NCI-H82 treated with DMSO at 0.1 percent for 48 hours (cell line): ENCODE data around the gene NUBP1.
A peak's percentile ranks its signal among the peaks of the same experiment; 100 is the strongest.
"Not testable (repeated sequence)": the region's sequence is repeated elsewhere in the genome, so short reads cannot be mapped to it uniquely, and the experiment has no call there.

Experiments
- DNase-seq: peaks from one replicate; lab custom pipeline; 2025; ENCODE audit not compliant: unreplicated experiment; lab: John Stamatoyannopoulos, UW

Gene NUBP1

DNA sequence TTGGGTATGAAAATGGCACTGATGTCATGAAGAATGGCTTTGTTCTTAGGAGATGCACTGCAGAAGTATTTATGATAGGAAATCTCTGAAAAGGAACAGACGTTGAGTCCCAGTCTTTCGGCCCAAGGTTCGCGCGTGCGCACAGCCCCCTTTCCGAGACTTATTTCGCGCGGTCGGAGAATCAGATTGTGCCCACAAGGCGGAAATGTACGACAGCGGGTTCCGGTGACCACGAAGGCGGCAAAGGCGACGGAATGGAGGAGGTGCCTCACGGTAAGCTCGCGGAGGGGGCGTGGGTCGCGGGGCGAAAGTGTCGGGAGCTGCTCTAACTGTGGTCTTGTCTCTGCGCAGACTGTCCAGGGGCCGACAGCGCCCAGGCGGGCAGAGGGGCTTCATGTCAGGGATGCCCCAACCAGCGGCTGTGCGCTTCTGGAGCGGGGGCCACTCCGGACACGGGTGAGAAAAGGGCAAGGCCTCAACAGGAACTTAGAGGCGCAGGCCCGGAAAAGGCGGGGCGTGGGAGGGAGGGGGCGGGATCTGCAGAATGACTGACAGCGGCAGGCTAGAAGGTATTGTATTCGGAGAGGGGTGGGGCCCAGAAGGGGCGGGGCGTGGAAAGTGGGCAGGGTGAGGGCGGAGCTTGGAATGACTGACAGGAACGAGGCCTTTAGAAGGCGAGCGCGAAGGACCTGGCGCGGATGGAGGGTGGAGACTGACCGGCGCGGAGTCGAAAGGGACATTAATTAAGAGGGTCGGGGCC, at the start of gene NUBP1:
NUBP1 (plus strand) TSS at position 233 of the 760 bp plus-strand sequence; CDS start at position 255, 22 bp downstream.
- DNase-seq, result peak; percentile 90

DNA sequence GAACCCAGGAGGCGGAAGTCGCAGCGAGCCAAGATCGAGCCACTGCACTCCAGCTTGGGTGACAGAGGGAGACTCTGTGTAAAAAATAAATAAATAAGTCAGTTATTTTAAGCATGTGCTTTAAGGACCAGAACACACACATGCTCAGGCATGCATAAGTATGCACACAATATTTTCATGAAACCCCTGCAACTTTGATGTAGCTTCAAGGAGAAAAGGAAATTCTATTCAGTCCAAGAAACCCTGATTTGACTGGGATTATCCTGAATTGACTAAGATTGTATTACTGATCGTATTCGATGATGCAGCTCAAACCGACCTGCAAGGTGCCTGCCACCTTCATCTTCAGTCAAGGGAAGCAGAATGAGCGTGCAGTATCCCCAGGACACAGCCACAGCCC, 49.8 kb upstream of the NUBP1 start:
- DNase-seq, result no peak

DNA sequence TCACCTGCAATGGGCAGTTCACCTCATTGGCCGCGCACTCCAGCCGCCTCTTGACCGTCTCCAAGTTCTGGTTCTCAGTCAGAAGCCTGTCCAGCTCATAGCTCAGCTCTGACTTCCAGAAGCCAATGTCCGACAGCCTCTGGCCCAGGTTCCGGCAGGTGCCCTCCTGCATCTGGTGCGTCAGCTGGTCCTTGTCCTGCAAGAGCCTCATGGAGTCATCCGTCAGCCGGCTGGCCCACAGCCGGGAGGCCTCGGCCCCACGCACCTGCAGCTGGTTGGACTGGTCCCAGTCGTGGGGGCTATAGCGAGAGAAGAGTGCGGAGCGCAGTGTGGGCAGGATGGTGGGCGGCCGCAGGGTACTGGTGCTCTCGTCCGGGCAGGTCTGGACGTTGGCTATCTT, 49.3 kb upstream of the NUBP1 start:
- no peak for DNase-seq

DNA sequence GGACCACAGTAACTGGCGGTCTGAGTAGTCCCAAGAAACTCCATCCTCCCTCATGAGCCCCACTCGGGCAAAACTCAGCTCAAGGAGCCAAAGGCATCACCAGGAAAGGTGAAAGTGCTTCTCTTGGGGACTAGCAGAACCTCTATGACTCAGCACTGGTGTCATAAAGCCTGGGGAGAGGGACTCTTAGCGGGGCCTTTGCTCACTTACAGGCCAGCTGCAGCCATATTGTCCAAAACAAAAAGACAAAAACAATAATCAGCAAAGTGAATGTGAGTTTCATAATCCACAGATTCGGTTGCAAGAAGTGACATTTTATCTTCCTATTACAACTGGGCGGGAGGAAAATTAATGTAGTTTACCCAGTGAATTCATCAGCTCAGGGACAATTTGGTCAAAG, 48.8 kb upstream of the NUBP1 start, which contains the start of gene TEKT5:
TEKT5 (minus strand) TSS at position 101 of the 400 bp plus-strand sequence; CDS start at position 44, 57 bp downstream.
- DNase-seq, result no peak

DNA sequence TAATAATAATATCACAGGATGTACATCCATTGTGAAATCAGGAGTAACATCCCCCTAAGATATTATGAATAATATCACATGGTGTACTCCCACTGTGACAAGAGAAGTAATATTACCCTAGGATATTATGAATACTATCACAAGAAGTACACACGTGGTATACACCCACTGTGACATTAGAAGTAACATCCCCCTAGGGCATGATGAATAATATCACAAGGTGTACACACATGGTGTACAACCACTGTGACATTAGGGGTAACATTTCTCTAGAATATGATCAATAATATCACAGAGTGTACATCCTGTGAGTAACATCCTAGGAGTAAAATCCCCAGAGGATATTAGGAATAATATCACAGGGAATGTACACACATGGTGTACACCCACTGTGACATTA, 43.9 kb upstream of the NUBP1 start:
- DNase-seq, result no peak

DNA sequence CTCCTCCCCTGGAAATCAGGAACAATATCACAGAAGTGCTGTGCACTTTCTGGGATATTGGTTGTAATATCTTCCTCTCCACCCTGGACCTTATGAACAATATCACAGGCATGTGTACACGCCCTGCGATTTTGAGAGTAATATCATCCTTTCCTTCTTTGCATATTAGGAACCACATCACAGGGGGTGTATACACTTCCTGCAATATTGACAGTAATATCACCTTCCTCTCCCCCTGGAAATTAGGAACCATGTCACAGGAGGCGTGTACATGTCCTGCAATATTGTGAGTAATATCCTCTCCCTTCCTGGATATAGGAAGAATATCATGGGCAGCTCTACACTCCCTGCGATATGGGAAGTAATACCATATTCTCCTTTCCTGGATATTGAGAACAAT, 34.7 kb upstream of the NUBP1 start:
- DNase-seq, result no peak

DNA sequence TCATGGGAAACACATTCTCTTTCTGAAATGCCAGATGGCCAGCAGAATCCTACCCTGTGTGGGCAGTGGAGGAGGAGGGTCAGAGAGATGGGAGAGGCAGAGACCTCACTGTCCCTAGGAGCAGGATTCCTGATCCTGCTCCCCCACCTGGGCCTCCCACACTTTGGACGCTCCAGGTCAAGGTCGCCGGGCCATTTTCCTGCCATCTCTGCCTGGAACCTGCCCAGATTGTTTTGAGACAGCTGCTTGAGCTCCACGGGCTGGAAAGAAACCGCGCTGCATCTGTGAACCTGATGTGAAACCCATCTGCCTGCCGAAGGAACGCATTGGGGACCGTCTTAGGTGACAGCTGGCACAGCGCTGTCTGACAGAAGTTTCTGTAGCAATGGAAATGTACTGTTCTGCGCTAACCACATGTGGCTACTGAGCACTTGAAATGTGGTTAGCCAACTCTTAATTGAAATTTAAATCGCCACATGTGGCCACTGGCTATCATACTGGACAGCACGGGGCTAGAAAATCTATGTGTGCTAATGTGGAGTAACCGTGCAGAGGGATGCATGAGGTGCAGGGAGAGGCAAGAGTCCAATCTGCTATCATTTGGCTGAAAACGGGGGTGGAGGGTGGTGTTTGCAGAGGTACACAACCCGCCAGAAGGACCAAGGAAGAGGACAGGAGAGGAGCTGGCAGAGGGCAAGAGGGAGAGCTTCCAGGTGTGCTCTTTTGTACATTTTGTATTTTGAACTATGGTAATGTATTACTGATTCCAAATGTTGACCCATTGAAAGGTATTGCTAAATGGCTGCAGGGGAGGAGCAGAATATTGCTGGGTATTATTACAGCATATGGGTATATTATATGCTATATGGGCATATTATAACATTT, 15.4 kb upstream of the NUBP1 start:
- DNase-seq, result peak; percentile 58

DNA sequence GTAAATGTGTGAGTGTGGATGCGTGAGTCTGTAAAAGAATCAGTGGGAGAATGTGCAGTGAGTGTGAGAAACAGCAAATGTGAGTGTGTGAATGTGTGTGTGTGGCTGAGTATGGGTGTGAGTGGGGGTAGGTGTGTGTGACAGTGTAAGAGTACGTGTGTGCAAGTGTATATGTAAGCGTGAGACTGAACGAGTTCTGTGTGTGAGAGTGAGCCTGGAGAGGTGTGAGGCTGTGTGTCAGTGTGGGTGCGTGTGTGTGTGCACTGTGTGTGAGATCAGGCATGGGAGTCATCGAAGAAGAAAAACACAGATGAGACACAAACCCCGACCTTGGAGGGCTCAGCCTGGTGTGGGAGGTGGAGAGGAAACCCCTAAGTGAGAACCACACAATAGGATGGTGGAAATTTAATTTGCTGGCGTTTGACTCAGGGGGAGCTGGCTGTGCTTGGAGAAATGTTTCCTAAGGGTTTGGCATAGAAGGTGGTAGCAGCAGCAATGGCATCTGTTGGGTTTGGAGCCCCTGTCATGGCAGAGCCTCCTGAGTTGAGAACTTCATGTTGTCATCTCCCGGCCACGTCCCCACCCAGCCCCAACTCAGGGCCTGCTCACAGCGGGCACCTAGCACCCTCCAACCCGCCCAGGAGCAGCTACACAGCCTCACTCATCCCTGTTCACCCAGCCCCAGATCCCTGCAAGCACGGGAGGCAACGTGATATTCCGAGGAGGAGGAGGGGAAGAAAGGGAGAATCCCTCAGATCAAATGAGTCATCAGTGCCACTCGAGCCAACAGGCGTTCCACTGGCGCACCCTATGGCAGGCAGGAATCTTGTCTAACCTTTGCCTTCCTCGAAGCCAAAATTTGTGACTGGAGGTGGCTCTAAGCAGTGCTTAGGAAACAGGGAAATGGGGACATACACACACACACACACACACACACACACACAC, 14.3 kb upstream of the NUBP1 start:
- DNase-seq, result no peak

DNA sequence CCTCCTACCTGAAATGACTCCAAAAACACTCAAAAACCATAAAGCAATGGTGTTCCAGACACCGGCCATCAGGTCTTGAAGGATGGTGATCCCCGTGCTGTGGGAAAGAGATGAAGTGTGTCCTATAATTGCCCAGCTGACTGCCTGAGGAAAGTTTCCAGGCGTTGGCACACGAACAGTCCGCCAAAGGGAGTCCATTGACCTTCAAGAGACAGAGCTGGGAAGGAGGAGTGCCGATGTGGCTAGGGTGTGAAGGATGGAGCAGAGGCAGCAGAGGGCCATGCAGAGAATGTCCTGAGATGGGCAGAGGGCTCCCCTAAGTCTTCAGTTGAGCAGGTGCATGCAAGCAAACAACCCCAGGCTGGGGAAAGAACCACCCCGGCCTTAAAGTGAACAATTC, 11.9 kb upstream of the NUBP1 start:
- DNase-seq, result no peak

DNA sequence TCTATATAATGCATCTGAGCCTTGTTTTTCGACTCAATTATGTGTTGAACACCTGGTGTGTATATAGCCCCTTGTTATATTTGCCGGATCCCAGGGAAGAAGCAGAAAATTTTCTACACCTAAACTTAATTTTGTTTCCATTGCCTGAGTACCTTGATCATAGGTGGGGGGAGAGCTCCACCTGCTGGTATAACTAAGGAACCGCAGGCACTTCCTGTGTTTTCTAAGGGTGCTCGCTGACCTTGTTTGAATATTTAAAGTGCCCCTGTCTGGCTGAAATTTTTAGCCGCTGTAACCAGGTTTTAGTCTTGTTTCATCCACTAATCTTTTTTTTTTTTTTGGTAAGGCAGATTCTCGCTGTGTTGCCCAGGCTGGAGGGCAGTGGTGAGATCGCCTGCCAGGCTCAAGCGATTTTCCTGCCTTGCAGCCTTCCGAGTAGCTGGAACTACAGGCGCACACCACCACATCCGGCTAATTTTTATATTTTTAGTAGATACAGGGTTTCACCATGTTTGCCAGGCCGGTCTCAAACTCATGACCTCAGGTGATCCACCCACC, 6.5 kb upstream of the NUBP1 start:
- peak; percentile 41 for DNase-seq

DNA sequence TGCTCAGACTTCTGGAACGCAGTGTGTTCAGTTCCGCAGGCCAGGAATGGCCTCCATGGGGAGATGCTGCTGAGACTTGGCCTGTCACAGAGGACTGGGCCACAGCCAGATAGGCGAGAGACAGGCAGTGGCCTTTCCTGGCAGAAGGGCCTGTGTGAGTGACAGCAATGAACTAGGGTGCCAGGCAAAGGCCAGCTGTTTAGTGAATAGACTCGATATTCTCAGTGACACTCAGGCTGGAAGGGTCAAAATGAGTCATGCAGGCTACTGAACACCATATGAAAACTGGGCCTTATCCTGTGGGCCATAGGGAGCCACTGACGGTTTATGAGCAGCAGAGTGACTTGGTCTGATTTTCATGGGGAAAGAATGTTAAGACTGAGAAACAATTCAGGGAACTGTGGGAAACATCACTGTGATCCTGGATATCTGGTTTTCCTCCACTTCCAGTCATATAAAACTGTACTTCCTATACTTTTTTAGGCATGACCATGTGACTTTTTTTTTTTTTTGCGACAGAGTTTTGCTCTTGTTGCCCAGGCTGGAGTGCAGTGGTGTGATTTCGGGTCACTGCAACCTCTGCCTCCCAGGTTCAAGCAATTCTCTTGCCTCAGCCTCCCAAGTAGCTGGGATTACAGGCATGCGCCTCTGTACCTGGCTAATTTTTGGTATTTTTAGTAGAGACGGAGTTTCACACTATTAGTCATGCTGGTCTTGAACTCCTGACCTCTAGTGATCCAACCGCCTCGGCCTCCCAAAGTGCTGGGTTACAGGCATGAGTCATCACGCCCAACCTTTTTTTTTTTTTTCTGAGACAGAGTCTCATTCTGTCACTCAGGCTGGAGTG, 5.2 kb upstream of the NUBP1 start:
- no peak for DNase-seq

DNA sequence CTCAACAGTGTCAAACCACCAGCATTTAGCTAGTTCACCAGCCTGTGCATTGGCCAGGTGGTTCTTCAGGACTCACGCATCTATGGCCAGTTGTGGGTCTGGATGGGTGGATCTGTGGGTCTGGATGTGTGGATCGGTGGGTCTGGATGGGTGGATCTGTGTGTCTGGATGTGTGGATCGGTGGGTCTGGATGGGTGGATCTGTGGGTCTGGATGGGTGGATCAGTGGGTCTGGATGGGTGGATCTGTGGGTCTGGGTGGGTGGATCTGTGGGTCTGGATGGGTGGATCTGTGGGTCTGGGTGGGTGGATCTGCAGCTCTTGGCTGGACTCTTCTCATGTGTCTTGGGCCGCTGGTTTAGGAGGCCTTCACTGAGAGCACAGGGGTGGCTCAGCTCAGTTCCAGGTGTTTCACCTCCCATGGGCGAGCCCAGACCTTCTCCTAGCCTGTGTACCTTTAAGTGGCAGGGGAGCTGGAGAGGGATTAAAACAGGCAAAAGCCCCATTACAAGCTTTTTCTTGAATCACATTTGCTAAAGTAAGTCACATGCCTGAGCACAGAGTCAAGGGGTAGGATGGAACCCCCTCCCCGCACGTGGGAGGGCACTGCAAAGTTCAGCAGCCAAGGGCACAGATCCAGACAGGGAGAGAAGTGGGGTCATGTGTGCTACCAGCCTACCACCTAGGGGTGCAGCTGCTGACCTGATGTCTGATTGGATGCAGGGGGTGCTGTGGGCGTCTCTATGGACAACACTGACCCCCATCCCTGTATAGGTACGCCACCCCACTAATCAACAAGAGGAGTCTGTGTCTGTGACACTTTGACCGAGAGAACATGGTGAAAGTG, 3.4 kb upstream of the NUBP1 start:
- no peak for DNase-seq

DNA sequence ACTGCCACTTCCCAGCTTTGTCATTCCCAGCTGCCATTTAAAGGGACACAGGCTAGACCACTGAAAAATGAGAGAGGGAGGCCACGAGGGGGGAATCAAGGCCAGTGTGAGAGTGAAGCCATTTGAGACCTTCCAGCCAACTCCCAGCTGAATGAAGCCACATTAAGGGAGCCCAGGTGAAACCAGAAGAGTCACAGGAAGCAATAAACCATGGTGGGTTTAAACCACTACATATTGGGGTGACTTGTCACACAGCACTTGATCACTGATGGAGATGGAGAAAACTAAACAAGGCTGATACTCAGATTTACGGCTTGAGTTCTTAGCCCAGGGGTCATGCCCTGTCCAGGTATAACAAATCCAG, 2.8 kb upstream of the NUBP1 start:
- DNase-seq, result no peak

DNA sequence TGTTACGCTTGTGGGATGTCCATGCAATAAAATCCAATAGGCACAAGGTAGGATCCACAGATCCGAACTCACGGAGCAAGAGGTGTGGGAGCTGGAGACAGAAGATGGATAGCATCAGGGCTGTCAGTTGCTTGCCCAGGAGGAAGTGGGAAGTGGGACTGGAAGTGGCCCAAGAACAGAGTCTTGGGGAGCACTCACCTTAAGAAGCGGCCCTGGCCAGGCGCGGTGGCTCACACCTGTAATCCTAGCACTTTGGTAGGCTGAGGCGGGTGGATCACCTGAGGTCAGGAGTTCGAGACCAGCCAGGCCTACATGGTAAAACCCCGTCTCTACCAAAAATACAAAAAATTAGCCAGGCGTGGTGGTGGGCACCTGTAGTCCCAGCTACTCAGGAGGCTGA, 2.4 kb upstream of the NUBP1 start:
- DNase-seq, result not testable (repeated sequence)

DNA sequence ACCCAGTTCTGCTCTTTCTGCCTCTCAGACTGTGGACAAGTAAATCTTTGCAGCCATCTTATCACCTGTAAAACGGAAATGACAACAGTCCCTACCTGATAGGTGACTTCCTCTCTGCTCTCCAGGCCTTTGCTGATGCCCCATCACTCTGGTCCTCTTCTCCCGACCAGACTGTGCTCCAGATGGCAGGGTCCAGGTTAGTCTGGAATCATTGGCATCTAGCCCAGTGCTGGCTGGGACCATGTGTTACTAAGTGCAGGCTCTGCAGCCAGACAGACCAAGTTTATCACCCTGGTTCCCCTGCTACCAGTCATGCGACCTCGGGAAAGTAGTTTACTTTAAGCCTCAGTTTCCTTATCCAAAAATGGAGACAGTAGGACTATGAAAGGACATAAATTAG, 1.8 kb upstream of the NUBP1 start:
- DNase-seq, result peak; percentile 65

DNA sequence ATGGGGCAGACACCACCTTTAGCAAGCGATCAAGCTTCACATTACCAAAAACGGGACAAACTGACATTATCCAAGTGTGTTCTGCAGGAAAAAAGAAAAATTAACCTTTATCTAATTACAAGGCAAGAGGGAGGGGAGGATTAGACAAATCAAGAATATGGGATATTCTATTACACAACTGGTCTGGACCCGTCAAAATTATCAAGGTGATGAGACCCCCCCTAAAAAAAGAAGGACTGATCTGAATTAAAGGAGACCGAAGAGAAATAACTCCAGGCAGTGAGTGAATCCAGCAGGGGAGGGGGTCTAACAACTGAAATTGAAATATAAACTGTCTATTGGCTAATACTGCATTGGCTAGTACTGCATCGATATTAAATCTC, 424 bp upstream of the NUBP1 start:
- no peak for DNase-seq

DNA sequence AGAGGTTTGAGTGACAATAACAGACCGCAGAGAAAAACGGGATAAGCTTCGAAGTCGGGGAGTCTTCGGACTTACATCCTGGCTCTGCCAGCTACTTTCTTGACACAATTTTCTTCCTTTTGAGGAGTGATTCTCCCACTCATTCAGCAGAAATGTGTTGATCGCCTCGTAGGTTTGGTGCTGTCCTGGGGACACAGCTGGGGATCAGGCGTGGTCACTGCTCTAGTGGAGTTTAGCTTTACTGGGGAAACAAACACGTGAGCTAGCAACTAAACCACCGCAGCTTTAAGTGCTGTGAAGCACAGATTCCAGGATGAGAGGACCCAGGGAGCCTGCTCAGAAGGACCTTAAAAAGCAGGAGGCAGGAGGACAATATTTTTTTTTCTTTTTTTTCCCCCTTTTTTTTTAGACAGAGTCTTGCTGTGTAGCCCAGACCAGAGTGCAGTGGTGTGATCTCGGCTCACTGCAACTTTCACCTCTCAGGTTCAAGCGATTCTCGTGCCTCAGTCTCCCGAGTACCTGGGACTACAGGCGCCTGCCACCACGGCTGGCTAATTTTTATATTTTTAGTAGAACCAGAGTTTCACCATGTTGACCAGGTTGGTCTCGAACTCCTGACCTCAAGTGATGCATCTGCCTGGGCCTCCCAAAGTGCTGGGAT, 858 bp downstream of the NUBP1 start:
- DNase-seq, result no peak

DNA sequence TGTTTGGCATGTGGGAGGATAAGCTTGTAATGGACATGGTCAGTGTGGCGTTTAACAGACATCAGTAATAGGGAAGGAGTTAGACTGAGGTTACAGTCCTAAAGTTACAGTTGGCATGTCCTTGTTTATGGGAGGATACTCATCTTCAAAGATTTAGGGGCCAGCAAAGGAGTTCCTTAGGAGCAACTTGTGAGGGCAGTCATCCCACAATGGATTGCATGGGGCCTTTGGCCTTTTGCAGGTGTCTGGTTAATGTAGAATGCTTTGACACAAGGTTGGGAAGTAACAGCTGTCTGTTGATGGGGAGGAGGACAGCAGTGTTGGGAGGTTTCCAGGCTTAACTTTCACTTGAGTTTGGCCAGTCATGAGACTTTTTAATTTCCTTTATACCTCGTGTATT, 2.2 kb downstream of the NUBP1 start:
- DNase-seq, result no peak

DNA sequence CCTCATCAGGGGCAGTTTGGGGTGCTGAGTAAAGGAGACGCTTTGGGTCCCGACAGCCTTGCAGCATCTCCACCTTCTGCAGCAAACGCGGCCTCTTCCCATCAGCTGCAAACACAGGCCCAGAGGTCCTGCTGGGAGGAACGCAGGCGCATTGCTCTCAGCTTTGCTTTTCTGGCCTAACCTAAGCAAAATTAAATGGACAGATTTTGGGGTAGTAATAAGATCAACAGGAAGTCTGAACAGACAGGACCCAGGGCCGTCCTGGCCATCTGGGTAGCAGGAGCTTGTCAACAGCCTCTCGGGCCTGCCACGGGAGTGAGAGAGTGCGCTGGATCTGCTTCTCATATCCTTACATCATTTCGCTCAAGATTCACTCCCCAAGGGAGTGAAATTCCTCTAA, 7.2 kb downstream of the NUBP1 start:
- no peak for DNase-seq
